DOHH2 (cell line): Measurements from ENCODE around the gene HAUS3.

ENCODE experiments used
- H3F3A ChIP-seq: fragments of 200-600 bp; sonication (generic), shearing (Covaris generic); 2 replicates; pipeline ENCODE4 v1.6.0; 2016; ENCODE audit warnings: antibody characterized with exemption, mild to moderate bottlenecking; ENCODE audit not compliant: control insufficient read depth, insufficient read depth
- H3K27ac ChIP-seq: fragments of 200-600 bp; sonication (generic); 2 replicates; pipeline ENCODE4 v1.5.1; 2014; ENCODE audit warnings: low read depth, mild to moderate bottlenecking, low read length, moderate library complexity
- H3K27me3 ChIP-seq: fragments of 200-600 bp; sonication (generic); 2 replicates; pipeline ENCODE4 v1.6.1; 2014; ENCODE audit warnings: mild to moderate bottlenecking, low read length, mixed read lengths; ENCODE audit not compliant: control insufficient read depth
- H3K36me3 ChIP-seq: fragments of 200-600 bp; sonication (generic); 2 replicates; pipeline ENCODE4 v1.6.1; 2014; ENCODE audit warnings: mild to moderate bottlenecking, low read length, moderate library complexity, mixed read lengths; ENCODE audit not compliant: control insufficient read depth
- H3K4me1 ChIP-seq: fragments of 200-600 bp; sonication (generic); 2 replicates; pipeline ENCODE4 v1.6.1; 2014; ENCODE audit warnings: mild to moderate bottlenecking, low read length, mixed read lengths; ENCODE audit not compliant: control insufficient read depth
- H3K4me2 ChIP-seq: fragments of 200-600 bp; sonication (generic); 2 replicates; pipeline ENCODE4 v1.6.0; 2014; ENCODE audit warnings: mild to moderate bottlenecking, low read length, moderate library complexity
- H3K4me3 ChIP-seq: fragments of 200-600 bp; sonication (generic); 2 replicates; pipeline ENCODE4 v1.5.1; 2014; ENCODE audit warnings: mild to moderate bottlenecking, low read length, mixed read lengths
- H3K79me2 ChIP-seq: fragments of 200-600 bp; sonication (generic); 2 replicates; pipeline ENCODE4 v1.6.1; 2014; ENCODE audit warnings: mild to moderate bottlenecking, low read length, mixed read lengths; ENCODE audit not compliant: control insufficient read depth
- H3K9me2 ChIP-seq: fragments of 200-600 bp; sonication (generic); replicated peaks from 2 replicates; pipeline ENCODE4 v1.6.1; 2014; ENCODE audit warnings: mild to moderate bottlenecking, low read length, mixed read lengths; ENCODE audit not compliant: control insufficient read depth
- H3K9me3 ChIP-seq: fragments of 200-600 bp; sonication (generic); 2 replicates; pipeline ENCODE4 v1.6.1; 2014; ENCODE audit warnings: antibody characterized with exemption, low read length, mixed read lengths; ENCODE audit not compliant: control insufficient read depth, insufficient read depth
- H4K20me1 ChIP-seq: fragments of 200-600 bp; sonication (generic); 2 replicates; pipeline ENCODE4 v1.6.0; 2014; ENCODE audit warnings: low read depth, mild to moderate bottlenecking, antibody characterized with exemption, low read length, moderate library complexity; ENCODE audit not compliant: control insufficient read depth, insufficient read depth
- CTCF ChIP-seq: fragments of 200-600 bp; sonication (generic); IDR thresholded peaks from one replicate; pipeline ENCODE4 v1.5.1; 2014; ENCODE audit warnings: antibody characterized with exemption, mild to moderate bottlenecking, low read depth, low read length; ENCODE audit not compliant: poor library complexity, severe bottlenecking
- EZH2phosphoT487 ChIP-seq: fragments of 200-600 bp; sonication (generic); IDR thresholded peaks from 2 replicates; pipeline ENCODE4 v1.6.1; 2017; ENCODE audit warnings: borderline replicate concordance, mild to moderate bottlenecking, antibody characterized with exemption, low read length, moderate library complexity, mixed read lengths

Gene HAUS3

GRCh38 chr4:2269618-2270163 lies 27.8 kb upstream of the HAUS3 start:
- Histone ChIP-seq H4K20me1 (no peaks in the 10 kb centered on the region), H3K27ac (no peak overlapping the region), H3K36me3 (no peaks in the 10 kb centered on the region), H3K4me2 (no peak overlapping the region), H3K4me3 (no peak overlapping the region), H3K9me2 (no peaks in the 10 kb centered on the region), H3K27me3 (no peaks in the 10 kb centered on the region), H3K79me2 (no peaks in the 10 kb centered on the region), H3F3A (no peaks in the 10 kb centered on the region), H3K4me1 (no peaks in the 10 kb centered on the region; the same call in 1 of the 2 replicates), H3K9me3 (no peaks in the 10 kb centered on the region)
- TF ChIP-seq EZH2phosphoT487 (no peak), CTCF (no peak)

- H3K27me3 ChIP-seq: no peaks in the 10 kb centered on the region
- H3K9me2 ChIP-seq: no peaks in the 10 kb centered on the region
- no peak overlapping the region for H3K27ac ChIP-seq
- no peaks in the 10 kb centered on the region for H3K36me3 ChIP-seq
- no peaks in the 10 kb centered on the region for H4K20me1 ChIP-seq
- H3K79me2 ChIP-seq: no peaks in the 10 kb centered on the region
- H3K4me1 ChIP-seq: peaks cover 5% of the 10 kb centered on the region
- TF ChIP-seq CTCF (no peak), EZH2phosphoT487 (no peak)
- H3K9me3 ChIP-seq: no peaks in the 10 kb centered on the region
- no peak overlapping the region for H3K4me2 ChIP-seq
- H3F3A ChIP-seq: no peaks in the 10 kb centered on the region
- H3K4me3 ChIP-seq: no peak overlapping the region
Measured at GRCh38 chr4:2269206-2269531, 27.2 kb upstream of the HAUS3 start.

DNA sequence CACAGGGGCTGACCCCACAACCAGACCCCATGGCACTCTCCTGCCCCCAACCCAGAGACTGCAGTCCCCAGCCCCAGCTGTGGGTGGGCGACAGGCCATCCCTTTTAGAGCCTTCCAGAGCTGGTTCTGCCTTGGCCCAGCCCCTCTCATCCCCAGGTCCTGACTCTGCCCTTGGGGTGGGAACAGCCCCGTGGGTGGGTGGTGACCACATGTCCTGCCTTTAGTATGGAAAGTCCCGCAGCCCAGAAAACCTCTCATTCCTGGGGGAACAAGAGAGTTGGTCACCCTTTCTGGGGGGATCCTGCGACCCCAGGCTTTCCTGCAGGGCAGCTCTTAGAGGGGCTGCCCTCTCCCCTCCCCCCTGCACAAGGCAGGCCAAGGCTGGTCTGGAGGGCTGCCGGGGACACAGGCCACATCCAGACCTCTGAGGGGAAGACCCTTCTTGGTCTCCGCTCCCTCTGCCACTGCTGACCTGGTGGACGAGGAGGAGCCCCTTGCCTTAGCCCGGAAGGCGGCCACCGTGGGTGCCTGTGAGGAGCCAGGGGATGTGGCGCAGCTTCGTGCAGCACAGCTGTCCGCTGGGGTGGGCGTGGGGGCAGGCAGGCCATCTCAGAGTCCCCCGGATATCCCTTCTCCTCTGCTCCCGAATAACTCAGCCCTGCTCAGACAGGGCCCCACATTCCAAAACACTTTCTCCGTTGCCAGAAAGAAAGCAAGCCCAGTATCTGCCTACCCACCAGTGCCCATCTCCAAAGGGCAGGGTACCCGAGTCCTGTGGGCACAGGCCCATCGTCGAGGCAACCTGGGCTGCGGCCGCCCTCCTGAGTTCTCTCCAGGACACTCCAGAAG lies 26.7 kb upstream of the HAUS3 start:
- Histone ChIP-seq H3K9me3 (no peaks in the 10 kb centered on the region), H3K4me3 (no peak overlapping the region), H3K36me3 (no peaks in the 10 kb centered on the region), H3K4me2 (no peak overlapping the region), H3K9me2 (no peaks in the 10 kb centered on the region), H3K4me1 (peaks cover 11% of the 10 kb centered on the region), H3K27me3 (no peaks in the 10 kb centered on the region), H3K79me2 (no peaks in the 10 kb centered on the region), H3F3A (no peaks in the 10 kb centered on the region), H4K20me1 (no peaks in the 10 kb centered on the region), H3K27ac (no peak overlapping the region)
- TF ChIP-seq EZH2phosphoT487: no peak
- TF ChIP-seq CTCF: no peak
